SU-DHL-6 (cell line): ENCODE data around the gene SKA3.
"Not testable (repeated sequence)": the region's sequence is repeated elsewhere in the genome, so short reads cannot be mapped to it uniquely, and the experiment has no call there.

ENCODE experiments used
- H2AFZ ChIP-seq: fragments of 200-600 bp; sonication (generic); 2 replicates; pipeline ENCODE4 v1.6.1; 2014; ENCODE audit warnings: low read depth, mild to moderate bottlenecking, moderate library complexity, mixed read lengths, antibody characterized with exemption, low read length; ENCODE audit not compliant: severe bottlenecking
- H3F3A ChIP-seq: fragments of 200-600 bp; shearing (Covaris generic); 2 replicates; pipeline ENCODE4 v1.6.0; 2016; ENCODE audit warnings: antibody characterized with exemption, mild to moderate bottlenecking; ENCODE audit not compliant: insufficient read depth
- H3K27ac ChIP-seq: fragments of 200-600 bp; sonication (generic); 2 replicates; pipeline ENCODE4 v1.5.1; 2016; ENCODE audit warnings: low read depth, mild to moderate bottlenecking, low read length, moderate library complexity, mixed read lengths
- H3K27me3 ChIP-seq: fragments of 200-600 bp; sonication (generic), shearing (Covaris generic); 2 replicates; pipeline ENCODE4 v1.6.0; 2014; ENCODE audit warnings: mild to moderate bottlenecking, low read length
- H3K36me3 ChIP-seq: fragments of 200-600 bp; sonication (generic); 2 replicates; pipeline ENCODE4 v1.6.1; 2014; ENCODE audit warnings: mild to moderate bottlenecking, low read length, mixed read lengths
- H3K4me2 ChIP-seq: fragments of 300-600, 200-600 bp; shearing (Covaris generic), sonication (generic); 2 replicates; pipeline ENCODE4 v1.6.0; 2014; ENCODE audit warnings: low read length, low read depth, mild to moderate bottlenecking; ENCODE audit not compliant: poor library complexity, severe bottlenecking
- H3K4me3 ChIP-seq: fragments of 200-600 bp; sonication (generic); 2 replicates; pipeline ENCODE4 v1.5.1; 2014; ENCODE audit warnings: antibody characterized with exemption, low read length, mild to moderate bottlenecking, mixed read lengths; ENCODE audit not compliant: insufficient read depth, poor library complexity, severe bottlenecking
- H3K79me2 ChIP-seq: fragments of 200-600 bp; sonication (generic); 2 replicates; pipeline ENCODE4 v1.6.1; 2014; ENCODE audit warnings: mild to moderate bottlenecking, low read length, moderate library complexity; ENCODE audit not compliant: insufficient read depth
- H3K9ac ChIP-seq: fragments of 200-600 bp; sonication (generic); 2 replicates; pipeline ENCODE4 v1.7.0; 2014; ENCODE audit warnings: mild to moderate bottlenecking, low read length
- H3K9me2 ChIP-seq: fragments of 200-600 bp; sonication (generic); replicated peaks from 2 replicates; pipeline ENCODE4 v1.6.1; 2014; ENCODE audit warnings: low read length; ENCODE audit not compliant: insufficient read depth
- H3K9me3 ChIP-seq: fragments of 200-600 bp; sonication (generic); 2 replicates; pipeline ENCODE4 v1.6.1; 2014; ENCODE audit warnings: low read length, mixed read lengths; ENCODE audit not compliant: insufficient read depth
- H4K20me1 ChIP-seq: fragments of 200-600 bp; sonication (generic); 2 replicates; pipeline ENCODE4 v1.6.1; 2014; ENCODE audit warnings: low read depth, mild to moderate bottlenecking, antibody characterized with exemption, low read length, moderate library complexity, mixed read lengths
- EZH2phosphoT487 ChIP-seq: fragments of 200-600 bp; sonication (generic), shearing (Covaris generic); conservative IDR thresholded peaks from 2 replicates; pipeline ENCODE4 v1.6.1; 2018; ENCODE audit warnings: mild to moderate bottlenecking, antibody characterized with exemption, low read length, moderate library complexity, mixed read lengths
- TF ChIP-seq, protein P1 (sequence below): fragments of 200-600 bp; sonication (generic); IDR thresholded peaks from one replicate; pipeline ENCODE4 v1.5.1; 2017; ENCODE audit warnings: antibody characterized with exemption, mild to moderate bottlenecking, low read length, moderate library complexity; ENCODE audit not compliant: insufficient read depth, poor library complexity, severe bottlenecking

SKA3 gene

DNA sequence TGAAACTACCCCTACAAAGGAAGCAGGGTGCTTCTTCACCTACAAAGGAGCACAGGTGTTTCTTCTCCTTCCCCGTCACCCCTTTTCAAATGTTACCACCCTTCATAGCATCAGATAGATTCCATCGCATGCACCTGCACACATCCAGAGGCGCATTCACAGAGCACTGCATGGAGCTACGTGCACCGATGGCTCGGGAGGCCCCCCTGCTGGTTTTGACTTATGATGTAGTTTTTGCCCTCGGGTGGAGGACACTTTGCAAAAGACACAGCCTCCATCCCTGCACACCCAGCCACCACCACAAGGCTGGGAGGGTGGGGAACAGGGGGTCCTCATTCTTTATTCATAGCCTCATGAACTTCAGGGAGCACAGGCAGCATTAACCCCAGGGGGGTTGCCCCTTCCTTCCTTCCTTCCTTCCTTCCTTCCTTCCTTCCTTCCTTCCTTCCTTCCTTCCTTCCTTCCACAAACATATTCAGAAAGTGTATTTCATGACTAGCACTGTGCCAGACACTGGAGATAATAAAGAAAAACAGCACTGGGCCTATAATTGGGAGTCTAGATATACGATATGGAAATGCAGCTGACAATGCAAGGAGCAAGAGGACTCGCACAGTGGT lies 21.4 kb upstream of the SKA3 start:
- not testable (repeated sequence) for H3K36me3 ChIP-seq, H3F3A ChIP-seq, H4K20me1 ChIP-seq, H3K9me3 ChIP-seq, H3K4me2 ChIP-seq, H2AFZ ChIP-seq, H3K27me3 ChIP-seq, H3K9ac ChIP-seq, H3K27ac ChIP-seq, H3K9me2 ChIP-seq, H3K79me2 ChIP-seq, H3K4me3 ChIP-seq

DNA sequence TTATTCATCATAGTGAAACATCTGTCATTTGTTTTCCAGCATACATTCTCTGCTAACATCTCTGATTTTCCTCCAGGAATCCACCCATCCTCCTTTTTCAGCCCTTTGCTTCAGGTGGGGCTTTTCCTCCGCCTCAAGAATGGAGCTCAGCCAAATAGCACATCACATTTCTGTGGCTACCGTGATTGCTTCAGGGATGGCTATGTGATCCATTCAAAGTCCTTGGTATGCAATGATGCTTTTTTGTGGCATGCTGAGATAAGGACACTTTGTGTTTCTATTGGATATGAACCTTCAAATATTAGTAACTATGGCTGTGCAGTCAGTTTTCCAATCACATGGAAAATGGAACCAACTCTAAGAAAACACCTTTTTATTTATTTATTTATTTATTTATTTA lies 18.4 kb upstream of the SKA3 start:
- H3K27me3 ChIP-seq, H3K27ac ChIP-seq, H3K9ac ChIP-seq: not testable (repeated sequence)

DNA sequence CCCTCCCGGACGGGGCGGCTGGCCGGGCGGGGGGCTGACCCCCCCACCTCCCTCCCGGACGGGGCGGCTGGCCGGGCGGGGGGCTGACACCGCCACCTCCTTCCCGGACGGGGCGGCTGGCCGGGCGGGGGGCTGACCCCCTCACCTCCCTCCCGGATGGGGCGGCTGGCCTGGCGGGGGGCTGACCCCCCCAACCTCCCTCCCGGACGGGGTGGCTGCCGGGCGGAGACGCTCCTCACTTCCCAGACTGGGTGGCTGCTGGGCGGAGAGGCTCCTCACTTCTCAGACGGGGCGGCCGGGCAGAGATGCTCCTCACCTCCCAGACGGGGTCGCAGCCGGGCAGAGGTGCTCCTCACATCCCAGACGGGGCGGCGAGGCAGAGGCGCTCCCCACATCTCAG lies 10.1 kb upstream of the SKA3 start:
- not testable (repeated sequence) for H4K20me1 ChIP-seq, H3K36me3 ChIP-seq, H3K9me3 ChIP-seq, H3K27me3 ChIP-seq, H3F3A ChIP-seq, H3K4me2 ChIP-seq, H3K27ac ChIP-seq, H3K79me2 ChIP-seq, H3K9me2 ChIP-seq, H3K9ac ChIP-seq, H2AFZ ChIP-seq, H3K4me3 ChIP-seq

More for the DNA sequence above, 18.4 kb upstream of the SKA3 start:
- H3F3A ChIP-seq, H3K79me2 ChIP-seq, H3K9me3 ChIP-seq, H2AFZ ChIP-seq, H3K36me3 ChIP-seq, H3K4me3 ChIP-seq, H4K20me1 ChIP-seq, H3K9me2 ChIP-seq, H3K4me2 ChIP-seq: not testable (repeated sequence)

DNA sequence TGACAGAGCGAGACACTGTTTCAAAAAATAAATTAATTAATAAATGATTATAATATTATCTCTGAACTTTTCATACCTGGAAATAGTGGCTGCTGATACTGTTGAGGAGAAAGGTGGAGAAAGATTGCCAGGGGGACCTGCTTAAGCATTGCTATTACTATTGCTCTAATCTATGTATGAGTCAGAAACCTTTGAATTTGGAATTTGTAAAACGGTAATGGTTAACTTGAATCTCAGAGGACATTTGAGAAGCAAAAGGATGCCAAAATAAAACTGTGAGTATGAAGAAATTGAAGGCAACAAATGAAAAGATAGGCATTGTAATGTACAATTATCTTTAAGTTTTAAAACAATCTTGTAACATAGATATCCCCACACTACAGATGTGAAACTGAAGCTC lies 5.3 kb upstream of the SKA3 start:
- Histone ChIP-seq H3K4me3 (no peak overlapping the region), H3K9me3 (no peaks in the 10 kb centered on the region), H3K27ac (no peak overlapping the region), H2AFZ (no peak overlapping the region), H3K9me2 (no peaks in the 10 kb centered on the region), H3F3A (peaks cover 7% of the 10 kb centered on the region), H3K27me3 (no peaks in the 10 kb centered on the region), H4K20me1 (no peaks in the 10 kb centered on the region; the same call in 1 of the 2 replicates), H3K4me2 (no peak overlapping the region), H3K9ac (no peak overlapping the region), H3K79me2 (peaks cover 16% of the 10 kb centered on the region), H3K36me3 (no peaks in the 10 kb centered on the region)
- TF ChIP-seq, protein P1, sequence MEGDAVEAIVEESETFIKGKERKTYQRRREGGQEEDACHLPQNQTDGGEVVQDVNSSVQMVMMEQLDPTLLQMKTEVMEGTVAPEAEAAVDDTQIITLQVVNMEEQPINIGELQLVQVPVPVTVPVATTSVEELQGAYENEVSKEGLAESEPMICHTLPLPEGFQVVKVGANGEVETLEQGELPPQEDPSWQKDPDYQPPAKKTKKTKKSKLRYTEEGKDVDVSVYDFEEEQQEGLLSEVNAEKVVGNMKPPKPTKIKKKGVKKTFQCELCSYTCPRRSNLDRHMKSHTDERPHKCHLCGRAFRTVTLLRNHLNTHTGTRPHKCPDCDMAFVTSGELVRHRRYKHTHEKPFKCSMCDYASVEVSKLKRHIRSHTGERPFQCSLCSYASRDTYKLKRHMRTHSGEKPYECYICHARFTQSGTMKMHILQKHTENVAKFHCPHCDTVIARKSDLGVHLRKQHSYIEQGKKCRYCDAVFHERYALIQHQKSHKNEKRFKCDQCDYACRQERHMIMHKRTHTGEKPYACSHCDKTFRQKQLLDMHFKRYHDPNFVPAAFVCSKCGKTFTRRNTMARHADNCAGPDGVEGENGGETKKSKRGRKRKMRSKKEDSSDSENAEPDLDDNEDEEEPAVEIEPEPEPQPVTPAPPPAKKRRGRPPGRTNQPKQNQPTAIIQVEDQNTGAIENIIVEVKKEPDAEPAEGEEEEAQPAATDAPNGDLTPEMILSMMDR: no peak
- TF ChIP-seq EZH2phosphoT487: no peak

DNA sequence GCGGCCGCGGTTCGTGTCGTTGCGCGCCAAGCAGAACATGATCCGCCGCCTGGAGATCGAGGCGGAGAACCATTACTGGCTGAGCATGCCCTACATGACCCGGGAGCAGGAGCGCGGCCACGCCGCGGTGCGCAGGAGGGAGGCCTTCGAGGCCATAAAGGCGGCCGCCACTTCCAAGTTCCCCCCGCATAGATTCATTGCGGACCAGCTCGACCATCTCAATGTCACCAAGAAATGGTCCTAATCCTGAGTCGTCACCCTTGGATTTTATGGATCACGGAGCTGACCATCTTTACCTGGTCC lies 581 bp upstream of the SKA3 start:
- H3K27me3 ChIP-seq: no peaks in the 10 kb centered on the region
- no peaks in the 10 kb centered on the region for H3K9me3 ChIP-seq
- peaks cover 58% of the 10 kb centered on the region for H3K79me2 ChIP-seq
- H3K27ac ChIP-seq: peak overlapping the region; percentile 82
- H3K4me2 ChIP-seq: peak overlapping the region; percentile 98
- H2AFZ ChIP-seq: no peak overlapping the region
- H3K9ac ChIP-seq: peak overlapping the region; percentile 85
- TF ChIP-seq, protein P1: no peak
- no peak for TF ChIP-seq EZH2phosphoT487
- peaks cover 5% of the 10 kb centered on the region for H3K36me3 ChIP-seq
- H3K9me2 ChIP-seq: no peaks in the 10 kb centered on the region
- H3F3A ChIP-seq: peaks cover 13% of the 10 kb centered on the region
- H3K4me3 ChIP-seq: peak overlapping the region; percentile 69
- H4K20me1 ChIP-seq: peaks cover 9% of the 10 kb centered on the region; the same call in 1 of the 2 replicates
